ENCODE results near the gene MIB1.

The MIB1 gene

DNA sequence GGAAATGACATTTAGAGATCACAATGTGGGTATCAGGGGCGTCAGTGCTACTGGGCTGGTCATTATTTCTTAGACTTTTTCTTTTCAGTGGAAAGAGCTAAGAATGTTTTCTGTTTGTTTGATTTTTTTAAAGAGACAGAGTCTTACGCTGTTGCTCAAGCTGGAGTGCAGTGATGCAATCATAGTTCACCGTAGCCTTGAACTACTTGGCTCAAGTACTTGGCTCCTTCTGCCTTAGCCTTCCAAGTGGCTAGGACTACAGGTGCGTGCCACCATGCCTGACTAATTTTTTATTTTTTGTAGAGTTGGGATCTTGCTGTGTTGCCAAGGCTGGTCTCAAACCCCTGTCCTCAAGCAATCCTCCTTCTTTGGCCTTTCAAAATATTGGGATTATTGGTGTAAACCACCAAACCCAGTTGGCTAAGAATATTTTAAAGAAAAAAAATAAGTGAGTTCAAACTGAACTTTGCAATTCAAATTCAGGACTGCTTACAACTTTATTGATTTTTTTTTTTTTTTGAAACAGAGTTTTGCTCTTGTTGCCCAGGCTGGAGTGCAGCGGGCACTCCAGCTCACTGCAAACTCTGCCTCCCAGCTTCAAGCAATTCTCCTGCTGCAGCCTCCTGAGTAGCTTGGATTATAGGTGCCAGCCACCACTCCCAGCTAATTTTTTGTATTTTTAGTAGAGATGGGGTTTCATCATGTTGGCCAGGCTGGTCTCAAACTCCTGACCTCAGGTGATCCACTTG, 154.2 kb downstream of the MIB1 start:
- DNase-seq (ENCODE audit: low read depth), result no peak

DNA sequence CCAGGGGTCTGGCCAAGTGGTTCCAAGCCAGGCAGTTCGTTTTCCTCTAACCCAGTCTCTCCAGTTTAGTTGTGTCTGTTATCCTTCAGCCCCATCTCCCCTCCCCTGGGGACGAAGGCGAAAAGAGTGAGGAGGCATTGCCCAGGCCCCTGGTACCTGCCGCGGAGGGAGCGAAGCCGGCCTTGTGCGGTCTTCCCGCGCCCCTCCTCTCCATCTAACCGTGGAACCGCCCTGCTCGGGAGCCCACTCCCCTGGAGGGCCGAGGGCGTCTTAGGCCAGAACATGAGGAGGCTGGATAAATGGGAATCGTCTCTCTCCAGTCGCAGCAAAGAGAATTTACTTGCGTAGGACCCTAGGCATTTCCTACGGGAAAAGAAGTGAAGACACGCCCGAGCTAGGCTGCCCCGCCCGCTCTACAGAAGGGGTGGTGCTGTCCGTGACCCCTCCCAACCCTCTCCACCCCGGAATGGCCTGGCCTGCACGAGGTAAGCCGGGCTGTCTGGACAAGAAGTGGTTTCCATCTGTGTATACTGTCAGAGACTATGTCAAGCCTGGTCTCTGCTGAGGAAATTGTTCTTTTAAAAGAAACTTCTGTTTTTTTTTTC, 156.2 kb downstream of the MIB1 start:
- DNase-seq (ENCODE audit: low read depth), result no peak

DNA sequence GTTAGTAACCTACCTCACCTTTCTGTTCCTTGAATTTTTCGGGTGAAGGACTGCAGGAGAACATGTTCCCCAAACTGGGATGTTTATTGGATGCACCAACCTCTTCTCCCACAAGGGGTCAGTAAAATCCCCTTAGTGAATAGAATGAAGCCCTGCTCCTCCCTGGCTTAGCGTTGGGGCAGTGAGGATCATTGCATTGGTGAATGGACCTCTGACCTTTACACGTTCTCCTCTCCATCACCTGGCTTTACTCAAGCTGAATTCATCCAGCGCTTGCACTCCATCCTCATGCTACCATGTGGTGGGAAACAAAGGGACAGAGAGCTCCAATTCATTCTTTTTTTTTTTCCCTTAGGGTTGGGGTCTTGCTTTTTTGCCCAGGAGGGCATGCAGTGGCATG, 157.2 kb downstream of the MIB1 start:
- DNase-seq (ENCODE audit: low read depth), result peak; percentile 5

DNA sequence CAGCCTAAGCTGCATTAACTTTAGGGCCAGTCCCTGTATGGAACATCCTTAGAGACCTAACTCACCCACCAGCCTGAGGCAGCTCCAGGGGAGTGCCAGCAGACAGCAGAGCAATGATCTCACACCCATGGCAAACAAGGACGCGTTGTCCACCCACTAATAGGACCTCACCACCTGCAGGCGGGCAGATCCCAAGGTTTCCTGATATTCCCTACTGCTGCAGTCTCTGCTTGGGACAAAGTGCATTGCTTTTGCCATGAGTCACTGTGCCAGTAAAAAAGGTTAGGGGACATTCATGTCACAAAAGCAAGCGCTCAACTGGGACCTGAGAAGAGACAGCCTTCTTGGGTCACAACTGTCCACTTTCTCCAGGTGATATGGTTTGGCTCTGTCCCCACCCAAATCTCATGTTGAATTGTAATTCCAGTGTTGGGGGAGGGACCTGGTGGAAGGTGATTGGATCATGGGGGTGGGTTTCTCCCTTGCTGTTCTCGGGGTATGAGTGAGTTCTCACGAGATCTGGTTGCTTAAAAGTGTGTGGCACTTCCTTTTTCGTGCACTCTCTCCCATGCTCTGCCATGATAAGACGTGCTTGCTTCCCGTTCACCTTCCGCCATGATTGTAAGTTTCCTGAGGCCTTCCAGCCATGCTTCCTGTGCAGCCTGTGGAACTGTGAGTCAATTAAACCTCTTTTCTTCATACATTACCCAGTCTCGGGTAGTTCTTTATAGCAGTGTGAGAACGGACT, 160.2 kb downstream of the MIB1 start:
- DNase-seq (ENCODE audit: low read depth), result no peak

DNA sequence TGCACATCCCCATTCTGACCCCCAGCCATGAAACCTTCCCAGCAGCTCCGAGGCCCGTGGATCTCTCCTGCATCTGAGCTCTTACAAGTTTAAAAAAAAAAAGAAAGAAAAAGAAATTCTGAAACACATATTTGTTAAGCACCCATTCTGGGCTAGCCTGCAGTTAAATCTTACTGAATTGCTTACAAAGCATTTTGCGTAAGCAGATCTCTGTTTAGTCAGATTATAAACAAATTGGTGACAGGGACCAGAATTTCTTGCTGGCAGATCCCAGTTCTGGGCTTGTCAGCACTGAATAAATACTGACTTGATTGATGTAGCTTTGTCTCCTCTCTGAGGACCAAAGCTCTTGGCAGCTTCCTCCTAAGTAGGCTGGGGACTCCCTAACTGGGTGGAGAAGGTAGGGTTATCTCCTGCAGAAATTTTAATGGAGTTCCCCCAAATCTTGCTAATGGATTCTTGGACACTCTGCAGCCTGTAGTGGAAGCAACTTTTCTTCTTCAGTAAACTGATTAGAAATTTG, 160.9 kb downstream of the MIB1 start:
- DNase-seq (ENCODE audit: low read depth), result no peak

DNA sequence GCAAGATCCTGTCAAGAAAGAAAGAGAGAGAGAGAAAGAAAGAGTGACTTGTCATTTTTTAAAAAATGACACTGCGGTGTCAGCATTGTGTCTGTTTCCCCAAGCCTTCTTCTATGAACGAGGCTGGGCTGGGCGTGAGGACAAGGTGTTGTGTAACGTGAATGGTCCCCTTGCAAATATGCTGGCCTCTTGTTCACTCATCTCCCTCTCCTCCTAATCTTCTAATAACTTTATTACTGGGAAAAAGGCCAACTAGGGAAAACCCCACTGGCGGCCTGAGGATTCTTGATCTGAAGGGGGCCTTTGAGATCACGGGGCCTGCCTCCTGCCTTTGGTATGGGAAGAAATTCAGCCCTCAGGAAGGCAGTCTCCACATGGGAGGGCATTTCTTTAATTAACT, 163.1 kb downstream of the MIB1 start:
- no peak for DNase-seq (ENCODE audit: low read depth)

DNA sequence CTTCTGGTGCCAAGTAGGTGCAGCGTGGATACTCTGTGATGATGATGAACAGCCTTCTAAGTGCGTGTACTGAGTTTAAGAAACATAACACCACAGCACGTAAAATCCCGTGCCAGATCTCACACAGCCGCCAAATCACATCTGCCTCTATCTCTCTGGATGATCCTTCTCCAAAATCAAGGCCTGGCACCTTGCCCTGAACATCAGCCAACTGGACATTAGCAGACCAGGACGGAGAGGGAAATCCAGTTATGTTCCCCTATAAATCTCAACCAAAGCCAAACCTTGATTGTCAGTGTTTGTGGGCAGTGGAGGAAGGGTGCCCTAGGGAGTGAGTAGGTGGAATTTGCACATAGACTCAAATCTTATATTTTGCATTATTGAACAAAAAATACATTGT, 164.3 kb downstream of the MIB1 start:
- no peak for DNase-seq (ENCODE audit: low read depth)

DNA sequence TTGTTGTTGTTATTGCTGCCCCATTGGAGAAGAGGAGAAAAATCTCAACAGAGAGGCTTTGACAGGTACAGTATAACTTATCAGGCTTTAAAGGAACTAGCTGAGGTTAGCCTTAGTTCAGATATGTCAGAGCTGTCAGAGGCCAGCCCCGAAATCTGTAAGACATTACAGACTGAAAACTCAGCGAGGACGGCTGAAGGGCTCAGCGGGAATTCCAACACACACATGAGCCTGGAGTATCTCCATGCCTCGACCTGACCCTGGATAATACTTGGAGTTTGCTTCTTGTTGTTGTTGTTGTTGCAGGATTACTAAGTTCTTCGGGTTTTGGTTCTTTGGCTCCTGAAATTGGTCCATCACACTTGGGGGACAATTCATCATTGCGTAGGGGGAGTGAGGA, 166.9 kb downstream of the MIB1 start:
- DNase-seq (ENCODE audit: low read depth), result no peak

DNA sequence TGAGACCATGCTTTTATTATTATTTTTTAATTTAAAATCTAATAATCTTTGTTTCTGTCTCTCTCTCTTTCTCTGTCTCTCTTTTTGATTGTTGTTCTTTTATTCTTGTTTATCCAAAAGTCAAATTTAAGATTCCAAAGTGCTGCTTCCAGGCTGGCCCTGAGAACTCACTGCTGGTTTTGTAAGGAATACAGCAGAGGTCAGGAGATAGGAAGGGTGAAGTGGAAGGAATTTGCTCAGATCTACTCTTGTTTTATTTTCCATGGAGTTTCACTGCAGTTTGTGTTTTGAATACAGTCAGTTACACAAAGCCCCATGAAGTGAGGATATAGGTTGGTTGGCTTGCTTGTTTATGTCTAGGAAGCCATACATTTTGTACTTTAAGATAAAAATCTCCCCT, 168.1 kb downstream of the MIB1 start:
- no peak for DNase-seq (ENCODE audit: low read depth)

DNA sequence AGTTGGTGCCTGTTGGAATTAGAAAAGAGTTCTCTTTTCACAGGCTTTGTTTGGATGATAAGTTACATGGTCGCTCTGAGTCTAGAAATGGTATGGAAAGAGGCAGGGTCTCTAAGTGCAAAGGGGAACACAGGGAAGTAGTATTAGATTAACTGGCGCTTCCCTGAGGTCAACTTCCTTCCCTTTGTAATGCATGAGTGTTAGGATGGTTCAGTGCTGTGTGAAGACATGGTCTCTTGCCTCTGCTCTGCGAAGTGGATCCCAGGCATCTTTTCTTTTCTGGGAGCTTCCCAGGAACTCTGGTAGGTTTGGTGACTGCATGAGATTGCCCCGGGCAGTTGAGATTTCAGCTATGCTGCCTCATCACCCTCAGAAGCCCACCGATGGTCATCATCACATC, 170.3 kb downstream of the MIB1 start:
- DNase-seq (ENCODE audit: low read depth), result no peak

DNA sequence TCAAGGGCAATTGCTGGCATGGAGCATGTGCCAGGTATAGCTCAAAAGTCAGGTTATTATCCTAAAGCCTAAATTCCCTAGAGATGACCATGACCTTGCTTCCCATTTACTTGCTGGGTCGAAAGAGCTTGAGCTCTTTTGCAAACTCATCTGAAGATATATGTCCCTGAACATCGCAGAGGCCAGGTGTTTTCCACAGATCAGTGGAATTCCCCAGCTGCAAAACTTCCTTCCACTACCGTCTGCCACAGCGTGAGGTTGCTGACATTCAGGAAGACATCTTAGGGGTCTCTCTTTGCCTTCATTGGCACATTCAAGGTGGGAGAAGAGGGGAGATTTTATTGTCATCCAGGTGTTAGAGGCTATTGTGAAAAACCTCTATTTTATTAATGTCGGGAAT, 171.0 kb downstream of the MIB1 start:
- no peak for DNase-seq (ENCODE audit: low read depth)

DNA sequence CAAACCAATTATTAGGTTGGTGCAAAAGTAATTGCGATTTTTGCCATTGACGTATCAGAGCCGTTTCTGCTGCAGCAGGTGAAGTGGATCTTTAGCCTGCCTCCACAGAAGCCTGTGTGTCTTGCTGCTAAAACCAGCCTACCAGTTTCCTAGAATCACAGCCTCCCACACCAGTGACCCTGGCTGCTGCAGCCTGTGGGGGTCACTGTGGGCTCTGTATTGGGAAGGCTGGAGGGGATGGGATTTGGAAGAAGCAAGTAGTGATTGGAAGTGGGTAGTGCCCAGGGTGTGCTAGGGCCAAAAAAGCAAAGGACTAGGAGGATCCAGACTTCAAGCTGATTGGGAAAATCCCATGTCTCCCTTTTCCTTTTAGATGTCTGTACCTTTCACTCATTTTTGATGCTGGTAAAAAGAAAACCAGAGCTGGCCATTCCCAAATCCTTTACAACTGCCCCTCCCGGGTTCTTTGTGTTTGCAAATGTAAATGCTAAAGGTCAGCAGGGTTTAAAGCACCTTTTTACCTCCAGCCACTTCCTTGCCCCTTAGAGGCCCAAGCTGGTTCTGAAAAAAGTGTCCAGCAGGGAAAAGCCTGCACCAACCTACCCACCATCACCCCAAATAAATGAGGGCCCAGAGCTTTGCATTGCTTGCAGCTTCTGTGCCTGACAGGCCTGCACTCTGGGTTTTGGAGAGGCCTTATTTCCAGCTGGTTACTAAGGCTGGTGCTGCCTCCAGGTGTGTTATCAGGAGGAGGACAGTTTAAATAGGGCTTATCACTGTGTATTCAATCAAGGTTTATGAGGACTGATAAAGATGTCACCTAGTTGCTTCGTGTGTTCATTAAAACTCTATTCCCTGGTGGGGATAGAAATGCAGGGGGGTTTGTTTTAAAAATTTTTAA, 172.0 kb downstream of the MIB1 start:
- no peak for DNase-seq (ENCODE audit: low read depth)

DNA sequence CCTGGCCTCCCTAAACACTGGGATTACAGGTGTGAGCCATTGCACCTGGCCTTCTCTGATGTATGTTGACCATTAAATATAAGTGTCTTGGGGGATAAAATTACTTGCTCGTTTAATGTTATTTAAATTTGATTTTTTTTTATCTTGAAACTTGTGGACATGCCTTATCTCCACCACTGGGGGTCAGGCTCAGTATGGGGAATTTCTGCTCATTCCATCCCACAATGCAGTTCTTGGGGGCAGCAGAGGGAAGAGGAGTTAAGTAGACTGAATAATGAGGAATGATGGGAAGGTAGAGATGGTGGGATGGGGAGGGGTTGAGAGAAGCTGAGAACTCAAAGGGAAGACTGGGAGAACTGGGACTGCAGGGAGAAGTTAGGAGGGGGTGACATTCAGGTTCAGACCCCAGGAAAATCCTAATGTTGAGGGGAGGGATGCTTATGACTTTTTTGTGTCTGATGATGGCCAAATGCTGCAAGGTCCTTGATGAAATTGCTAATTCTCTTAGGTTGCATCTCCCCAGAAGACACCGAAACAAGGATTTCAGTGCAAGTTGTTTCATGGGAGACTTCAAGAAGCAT, 174.2 kb downstream of the MIB1 start:
- no peak for DNase-seq (ENCODE audit: low read depth)

DNA sequence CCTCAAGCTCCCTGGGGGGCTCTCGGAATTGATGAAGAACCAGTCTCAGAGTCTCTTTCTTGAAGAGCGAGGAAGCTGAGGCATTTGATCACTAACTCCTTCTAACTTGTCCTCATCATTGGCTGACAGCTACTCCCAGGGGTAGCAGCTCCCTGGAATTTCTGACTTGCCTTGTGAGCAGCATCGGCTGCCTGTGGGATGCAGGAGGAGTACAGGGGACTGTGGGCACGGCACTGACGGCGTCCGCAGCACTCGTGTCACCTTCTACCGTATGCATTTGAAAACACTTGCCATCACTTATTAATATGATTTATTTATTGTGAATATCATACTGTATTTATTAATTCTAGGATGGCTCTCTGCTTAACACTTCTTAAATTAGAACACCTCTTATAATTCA, 175.0 kb downstream of the MIB1 start:
- DNase-seq (ENCODE audit: low read depth), result no peak

DNA sequence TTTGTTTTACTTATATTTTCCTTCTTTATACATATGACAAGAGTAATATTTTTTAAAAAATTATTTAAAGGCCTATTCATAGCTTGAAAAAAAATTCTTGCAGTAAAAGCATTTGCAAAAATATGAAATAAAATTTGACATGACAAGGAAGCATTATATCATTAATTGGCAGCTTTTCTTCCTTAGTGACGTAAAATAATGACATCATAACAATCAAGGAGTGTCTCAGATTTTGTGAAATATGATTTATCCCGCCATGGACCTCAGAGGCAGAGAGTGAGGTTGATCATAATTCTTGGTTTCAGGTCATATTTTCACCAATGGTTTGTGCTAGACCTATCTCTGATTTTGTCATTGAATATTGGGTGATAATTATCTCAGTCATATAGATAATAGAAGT, 176.0 kb downstream of the MIB1 start:
- DNase-seq (ENCODE audit: low read depth), result no peak

DNA sequence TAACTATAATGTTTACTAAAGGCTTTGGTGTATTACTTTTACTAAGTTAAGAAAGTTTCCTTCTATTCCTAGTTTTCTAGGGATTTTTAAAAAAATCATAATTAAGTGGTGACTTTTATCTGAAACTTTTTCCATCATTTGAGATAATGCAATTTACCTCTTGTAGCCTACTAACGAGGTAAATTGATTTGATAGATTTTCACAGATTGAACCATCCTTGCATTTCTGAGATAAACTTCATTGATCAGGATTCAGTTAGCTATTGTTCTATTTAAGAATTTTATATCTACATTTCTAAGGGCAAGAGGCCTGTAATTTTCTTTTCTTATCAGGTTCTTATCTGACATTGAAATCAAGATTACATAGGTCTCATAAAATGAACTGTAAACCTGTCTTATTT, 178.1 kb downstream of the MIB1 start:
- no peak for DNase-seq (ENCODE audit: low read depth)
